ENCODE results near the gene NIPA2. TPM values are rescaled to one million over a fixed set of nuclear protein-coding genes. Genes with fewer than 3 reads are reported as not detected.

Gene NIPA2
- total RNA-seq, 1 experiment from 2014 or later, result 77.9 TPM

DNA sequence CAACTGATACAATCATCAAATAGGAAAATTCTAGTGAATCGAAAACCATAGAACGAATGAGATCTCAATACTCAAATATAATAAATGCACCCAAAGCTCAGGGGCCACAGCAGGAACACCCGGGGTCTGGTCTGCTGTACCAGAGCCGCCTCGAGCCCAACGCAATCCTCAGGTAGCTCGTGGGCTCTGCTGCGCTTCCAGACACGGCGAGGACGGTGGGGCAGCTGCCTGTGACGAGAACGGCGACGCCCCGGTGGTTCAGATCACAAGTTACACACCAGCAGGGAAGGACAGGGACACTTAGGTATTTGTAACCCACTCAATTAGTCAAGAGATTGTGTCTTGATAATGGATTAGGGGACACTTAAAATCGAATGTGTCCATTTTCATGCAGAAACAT lies 54.6 kb downstream of the NIPA2 start:
- Histone ChIP-seq H3K23ac (ENCODE audit: insufficient read length, low read depth, low read length) (no peak overlapping the region), H3K27ac (ENCODE audit: insufficient read length, low read depth, low read length) (no peak overlapping the region), H3K27me3 (ENCODE audit: insufficient read depth, low read length) (no peaks in the 10 kb centered on the region), H3K56ac (ENCODE audit: insufficient read length, low read depth, low read length) (no peak overlapping the region), H2AK5ac (ENCODE audit: insufficient read length, low read length) (no peak overlapping the region), H3K9me3 (ENCODE audit: control insufficient read depth, low read depth, low read length) (no peaks in the 10 kb centered on the region), H4K20me1 (ENCODE audit: control insufficient read depth, insufficient read depth, insufficient read length) (no peaks in the 10 kb centered on the region), H2AFZ (ENCODE audit: low read length) (no peak overlapping the region), H2BK5ac (ENCODE audit: insufficient read length, low read length) (no peak overlapping the region), H2BK20ac (ENCODE audit: low read depth, low read length, poor library complexity, severe bottlenecking) (no peak overlapping the region), H3K4ac (ENCODE audit: low read depth, low read length) (no peak overlapping the region), H3K14ac (ENCODE audit: insufficient read depth, low read length) (no peak overlapping the region), H4K5ac (ENCODE audit: insufficient read length, low read depth, low read length) (no peak overlapping the region), H2BK12ac (ENCODE audit: insufficient read length, low read depth, low read length) (no peak overlapping the region), H4K8ac (replicated peaks; ENCODE audit: insufficient read length, low read depth, low read length) (no peak overlapping the region), H2BK15ac (ENCODE audit: low read depth, low read length) (no peak overlapping the region), H2BK120ac (ENCODE audit: low read depth, low read length, poor library complexity, severe bottlenecking) (no peak overlapping the region), H3K18ac (ENCODE audit: insufficient read length, low read depth, low read length) (no peak overlapping the region), H4K91ac (ENCODE audit: insufficient read length, low read depth, low read length) (no peak overlapping the region), H3K4me1 (ENCODE audit: insufficient read depth, low read length) (no peaks in the 10 kb centered on the region), H3T11ph (ENCODE audit: low read length) (no peak overlapping the region), H3K4me2 (ENCODE audit: insufficient read depth, insufficient read length, low read length) (no peak overlapping the region), H3K79me1 (ENCODE audit: insufficient read depth, low read depth, low read length, poor library complexity, severe bottlenecking) (no peaks in the 10 kb centered on the region), H3K9ac (ENCODE audit: extremely low read depth, insufficient read length, low read length) (no peak overlapping the region), H3K79me2 (ENCODE audit: insufficient read depth, low read length) (no peaks in the 10 kb centered on the region), H3K23me2 (ENCODE audit: insufficient read length, low read depth, low read length, poor library complexity, severe bottlenecking) (no peaks in the 10 kb centered on the region)
- no CpG with 5 or more reads among the region's 17 CpGs for WGBS (ENCODE audit: extremely low coverage, insufficient read length, low lambda C conversion rate)
- Mint-ChIP-seq H3K4me3 (no peak overlapping the region), H3K27ac (peak overlapping the region in 1 of 3 experiments; percentile 17; a peak in 1 of 7 replicates), H3K36me3 (ENCODE audit: insufficient read depth in 1 of 3, low read depth in 3 of 3) (peaks cover 9 to 18% (median 15%) of the 10 kb centered on the region in 3 experiments; a peak in 6 of 7 replicates), H3K27me3 (ENCODE audit: low read depth) (no peaks in the 10 kb centered on the region), H3K9me3 (no peaks in the 10 kb centered on the region; a peak in 1 of 5 replicates), H3K4me1 (no peaks in the 10 kb centered on the region)
- no peak for DNase-seq
- TF ChIP-seq, protein P1, sequence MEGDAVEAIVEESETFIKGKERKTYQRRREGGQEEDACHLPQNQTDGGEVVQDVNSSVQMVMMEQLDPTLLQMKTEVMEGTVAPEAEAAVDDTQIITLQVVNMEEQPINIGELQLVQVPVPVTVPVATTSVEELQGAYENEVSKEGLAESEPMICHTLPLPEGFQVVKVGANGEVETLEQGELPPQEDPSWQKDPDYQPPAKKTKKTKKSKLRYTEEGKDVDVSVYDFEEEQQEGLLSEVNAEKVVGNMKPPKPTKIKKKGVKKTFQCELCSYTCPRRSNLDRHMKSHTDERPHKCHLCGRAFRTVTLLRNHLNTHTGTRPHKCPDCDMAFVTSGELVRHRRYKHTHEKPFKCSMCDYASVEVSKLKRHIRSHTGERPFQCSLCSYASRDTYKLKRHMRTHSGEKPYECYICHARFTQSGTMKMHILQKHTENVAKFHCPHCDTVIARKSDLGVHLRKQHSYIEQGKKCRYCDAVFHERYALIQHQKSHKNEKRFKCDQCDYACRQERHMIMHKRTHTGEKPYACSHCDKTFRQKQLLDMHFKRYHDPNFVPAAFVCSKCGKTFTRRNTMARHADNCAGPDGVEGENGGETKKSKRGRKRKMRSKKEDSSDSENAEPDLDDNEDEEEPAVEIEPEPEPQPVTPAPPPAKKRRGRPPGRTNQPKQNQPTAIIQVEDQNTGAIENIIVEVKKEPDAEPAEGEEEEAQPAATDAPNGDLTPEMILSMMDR (conservative IDR thresholded peaks at IDR 0.05), result no peak

Data from H9 (cell line).